Frontal cortex (tissue), 4 donors: ENCODE data around the gene VAMP2. TPM values are rescaled to one million over a fixed set of nuclear protein-coding genes. Genes with fewer than 3 reads are reported as not detected.

Experiments
- DNase-seq, 2 donors: peaks; one replicate each; pipeline ENCODE4 v3.0.0; 2012; ENCODE audit warnings: low spot score in 2 of 2
- FAIRE-seq: peaks from 2 replicates; lab custom pipeline; 2012; peaks lifted over from hg19 to GRCh38; lab: Jason Lieb, UNC
- total RNA-seq: library from RNA; depleted of rRNA; stranded (reverse); fragments of >200 nt; gene quantifications from one replicate; pipeline ENCODE4 v1.2.3, GENCODE V29; 2014
- donor health status: control.
- donor health status: control.
- donor health status: control.

The VAMP2 gene, protein sequence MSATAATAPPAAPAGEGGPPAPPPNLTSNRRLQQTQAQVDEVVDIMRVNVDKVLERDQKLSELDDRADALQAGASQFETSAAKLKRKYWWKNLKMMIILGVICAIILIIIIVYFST
- 23.6 TPM for total RNA-seq

DNA sequence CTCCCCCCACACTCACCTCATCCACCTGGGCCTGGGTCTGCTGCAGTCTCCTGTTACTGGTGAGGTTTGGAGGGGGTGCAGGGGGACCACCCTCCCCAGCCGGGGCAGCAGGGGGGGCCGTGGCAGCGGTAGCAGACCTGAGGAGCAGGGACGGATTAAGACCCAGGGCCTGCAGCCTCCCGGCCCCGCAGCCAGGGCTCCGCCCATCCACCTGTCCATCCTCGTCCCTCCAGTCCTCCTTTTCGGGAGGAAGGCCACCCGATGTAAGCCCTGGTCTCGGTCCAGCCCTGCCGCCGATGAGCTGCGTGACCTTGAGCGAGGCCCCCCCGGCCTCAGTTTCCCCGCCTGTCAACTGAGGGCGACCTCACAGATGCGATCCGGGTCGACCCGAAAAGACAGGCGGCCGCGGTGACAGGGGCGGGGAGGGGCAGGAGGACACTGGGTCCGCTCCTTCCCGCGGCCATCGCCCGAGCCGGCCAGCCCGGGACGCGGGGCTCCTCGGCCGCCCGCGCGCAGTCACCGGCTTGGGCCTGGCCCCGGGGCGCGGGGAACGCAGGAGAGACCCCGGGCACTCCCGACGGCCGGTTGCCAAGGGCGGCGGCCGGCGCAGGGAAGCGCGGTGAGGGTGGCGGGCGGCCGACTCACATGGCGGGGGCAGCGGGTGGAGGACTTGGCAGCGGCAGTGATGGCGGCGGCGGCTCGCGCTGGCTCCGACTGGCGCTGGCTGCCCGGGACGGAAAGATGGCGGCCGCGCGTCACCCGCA lies at the start of gene VAMP2:
Gene VAMP2 (minus strand): TSS at position 716 of the 764 bp plus-strand sequence. CDS start 69 bp downstream, at position 647.
- DNase-seq (peak; percentile 82 to 90), FAIRE-seq (no peak)

DNA sequence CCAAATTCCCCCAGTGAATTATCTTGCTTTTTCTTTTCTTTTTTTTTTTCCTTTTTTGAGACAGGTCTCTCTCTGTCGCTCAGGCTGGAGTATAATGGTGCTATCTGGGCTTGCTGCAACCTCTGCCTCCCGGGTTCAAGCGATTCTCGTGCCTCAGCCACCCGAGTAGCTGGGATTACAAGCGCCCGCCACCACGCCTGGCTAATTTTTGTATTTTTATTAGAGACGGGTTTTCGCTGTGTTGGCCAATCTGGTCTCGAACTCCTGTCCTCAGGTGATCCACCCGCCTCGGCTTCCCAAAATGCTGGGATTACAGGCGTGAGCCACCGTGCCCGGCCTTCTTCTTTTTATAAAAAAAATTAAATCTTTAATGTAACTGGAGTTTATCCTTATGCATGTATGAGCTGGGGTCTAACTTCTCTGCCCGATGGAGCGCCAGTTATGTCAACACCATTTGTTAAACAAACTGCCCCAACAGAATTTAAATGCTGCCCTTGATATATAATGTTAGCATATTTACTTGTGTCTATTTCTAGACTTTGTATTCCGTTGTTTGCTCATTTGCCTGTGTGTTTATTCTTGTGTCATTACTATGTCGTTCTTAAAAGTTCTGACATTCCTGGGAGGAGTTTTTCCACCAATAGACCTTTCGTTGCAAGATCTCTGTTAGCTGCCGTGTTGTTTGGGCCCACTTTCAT lies 48.2 kb upstream of the VAMP2 start:
- no peak for FAIRE-seq
- DNase-seq = no peak

DNA sequence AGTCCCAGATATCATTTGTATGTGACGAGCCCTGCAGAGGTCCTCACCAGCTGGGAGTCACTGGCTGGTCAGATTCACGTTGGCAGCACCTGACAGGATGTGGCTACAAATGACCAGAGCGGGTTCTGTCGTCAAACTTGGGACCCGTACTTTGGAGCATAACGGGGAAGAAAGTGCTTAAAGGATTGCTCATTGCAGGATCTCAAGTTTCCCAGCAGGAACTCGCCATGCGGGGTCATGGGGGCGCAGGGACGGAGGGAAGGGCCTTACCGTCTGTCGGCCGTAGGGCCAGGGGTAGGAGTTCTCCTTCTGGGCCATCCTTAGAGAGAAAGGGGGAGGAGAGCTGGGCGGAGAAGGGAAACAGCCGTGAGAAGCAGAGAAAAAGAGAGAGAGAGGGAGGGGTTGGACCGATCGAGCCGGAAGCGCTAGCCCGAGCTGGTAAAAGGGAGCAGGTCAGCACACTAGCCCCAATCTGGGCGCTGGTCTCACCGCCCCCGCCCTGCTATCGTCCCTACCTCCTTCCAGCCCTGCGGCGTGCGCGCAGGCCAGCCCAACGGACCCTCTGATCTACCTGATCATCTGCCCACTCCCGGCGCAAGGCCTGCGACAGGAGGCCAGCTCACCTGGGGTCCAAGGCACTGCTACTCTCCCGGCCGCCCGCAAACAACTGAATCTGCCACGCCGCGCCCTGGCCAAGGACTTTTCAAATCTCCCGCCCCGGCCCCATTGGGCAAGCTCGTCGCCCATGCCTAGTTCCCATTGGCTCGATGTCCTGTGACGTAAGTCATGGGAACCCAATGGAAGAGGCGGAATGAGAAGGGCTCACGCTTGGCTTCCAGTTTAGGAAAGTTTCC lies 47.4 kb upstream of the VAMP2 start, which contains the start of gene AURKB:
Gene AURKB (minus strand): TSS at position 669 of the 854 bp plus-strand sequence. CDS start 351 bp downstream, at position 318.
- peak; percentile 61 for FAIRE-seq
- peak; percentile 91 to 99 for DNase-seq

DNA sequence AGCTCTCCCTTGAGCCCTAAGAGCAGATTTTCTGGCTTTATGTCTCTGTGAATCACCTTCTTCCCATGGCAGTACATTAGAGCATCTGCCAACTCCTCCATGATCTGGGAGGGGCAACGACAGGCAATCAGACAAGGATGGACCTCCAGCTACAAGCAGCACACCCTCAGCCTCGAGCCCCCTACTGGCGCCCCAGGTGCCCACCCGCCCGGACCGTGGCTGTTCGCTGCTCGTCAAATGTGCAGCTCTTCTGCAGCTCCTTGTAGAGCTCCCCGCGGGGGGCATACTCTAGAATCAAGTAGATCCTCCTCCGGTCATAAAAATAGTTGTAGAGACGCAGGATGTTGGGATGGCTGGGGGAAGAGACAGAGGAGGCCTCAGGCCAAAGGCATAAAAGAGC lies 43.8 kb upstream of the VAMP2 start:
- no peak for DNase-seq
- FAIRE-seq = no peak

DNA sequence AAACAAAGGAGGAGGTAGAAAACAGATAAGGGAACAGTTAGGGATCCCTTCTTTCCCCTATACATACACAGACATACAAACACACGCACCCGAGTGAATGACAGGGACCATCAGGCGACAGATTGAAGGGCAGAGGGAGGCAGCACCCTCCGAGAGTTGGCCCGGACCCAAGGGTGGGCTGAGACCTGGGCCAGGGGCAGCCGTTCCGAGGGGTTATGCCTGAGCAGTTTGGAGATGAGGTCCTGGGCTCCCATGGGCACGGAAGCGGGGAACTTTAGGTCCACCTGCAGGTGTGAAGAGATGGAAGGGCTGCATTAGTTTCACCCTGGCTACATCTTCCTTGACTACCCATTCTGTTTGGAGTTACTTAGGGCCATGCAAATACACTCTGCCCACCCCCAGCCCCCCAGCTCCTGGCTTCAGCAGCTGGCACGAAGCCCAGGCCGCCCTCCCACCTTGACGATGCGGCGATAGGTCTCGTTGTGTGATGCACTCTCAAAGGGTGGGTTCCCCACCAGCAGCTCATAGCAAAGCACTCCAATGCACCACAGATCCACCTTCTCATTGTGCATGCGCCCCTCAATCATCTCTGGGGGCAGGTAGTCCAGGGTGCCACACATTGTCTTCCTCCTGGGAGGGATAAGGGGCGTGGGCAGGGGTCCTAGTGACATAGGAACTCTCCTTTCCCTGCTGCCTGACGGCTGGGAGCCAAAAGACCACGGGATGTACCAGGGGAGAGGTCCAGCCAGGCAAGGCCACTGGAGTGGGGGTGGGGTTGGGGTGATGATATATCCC lies 42.2 kb upstream of the VAMP2 start:
- no peak for FAIRE-seq

DNA sequence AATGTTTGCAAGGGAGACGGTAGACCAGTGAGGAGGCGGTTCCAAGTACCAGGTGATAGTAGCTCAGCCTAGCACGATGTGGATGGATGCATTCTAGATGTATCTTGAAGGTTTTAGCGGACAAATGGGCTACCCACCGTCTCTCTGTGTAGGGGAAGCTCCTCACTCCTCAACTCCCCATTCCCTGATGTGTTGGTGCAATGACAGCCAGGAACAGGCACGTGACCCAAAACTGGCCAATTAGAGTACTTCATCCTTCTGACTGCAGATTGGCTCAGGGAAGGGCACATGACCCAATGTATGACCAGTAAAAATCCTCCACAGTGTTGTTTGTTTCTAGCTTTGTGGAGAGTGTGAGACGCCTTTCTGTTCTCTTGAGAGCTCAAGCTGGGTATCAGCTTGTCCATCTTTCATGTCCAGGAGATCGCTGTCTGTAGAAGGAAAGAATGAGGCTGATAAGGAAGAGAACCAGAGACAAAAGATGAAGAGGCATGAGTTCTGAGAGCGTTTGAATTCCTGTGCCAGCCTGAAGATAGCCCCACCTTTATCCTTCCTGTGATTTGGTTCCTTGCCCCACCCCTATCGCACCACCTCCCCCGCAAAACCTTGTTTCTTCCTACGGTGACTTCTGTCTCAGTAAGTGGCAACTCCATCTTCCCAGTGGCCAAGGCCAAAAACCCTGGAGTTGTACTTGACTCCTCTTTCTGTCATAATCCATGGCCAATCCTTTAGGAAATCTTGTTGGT lies 29.5 kb upstream of the VAMP2 start:
- DNase-seq = peak; percentile 82 to 83
- peak; percentile 92 for FAIRE-seq

More for the DNA sequence above, 42.2 kb upstream of the VAMP2 start:
- no peak for DNase-seq

DNA sequence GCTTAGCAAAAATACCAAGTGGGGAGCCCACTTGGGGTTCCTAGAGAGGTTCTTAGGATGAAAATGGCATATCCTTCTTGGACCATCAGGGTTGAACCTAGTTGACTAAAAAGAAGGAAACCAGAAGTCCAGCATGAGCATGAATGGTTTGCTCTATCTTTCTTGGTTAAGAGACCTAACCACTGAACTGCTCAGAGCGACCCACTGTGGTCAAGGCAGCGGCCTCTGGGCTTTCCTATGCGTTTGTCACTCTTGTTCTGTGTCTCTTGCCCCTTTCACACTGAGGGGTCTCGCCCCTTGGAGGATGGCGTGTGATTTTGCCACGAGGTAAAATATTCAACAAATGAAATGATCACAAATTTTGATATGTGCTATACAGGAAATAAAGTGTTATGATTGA lies 27.8 kb upstream of the VAMP2 start:
- FAIRE-seq = no peak
- DNase-seq = no peak

DNA sequence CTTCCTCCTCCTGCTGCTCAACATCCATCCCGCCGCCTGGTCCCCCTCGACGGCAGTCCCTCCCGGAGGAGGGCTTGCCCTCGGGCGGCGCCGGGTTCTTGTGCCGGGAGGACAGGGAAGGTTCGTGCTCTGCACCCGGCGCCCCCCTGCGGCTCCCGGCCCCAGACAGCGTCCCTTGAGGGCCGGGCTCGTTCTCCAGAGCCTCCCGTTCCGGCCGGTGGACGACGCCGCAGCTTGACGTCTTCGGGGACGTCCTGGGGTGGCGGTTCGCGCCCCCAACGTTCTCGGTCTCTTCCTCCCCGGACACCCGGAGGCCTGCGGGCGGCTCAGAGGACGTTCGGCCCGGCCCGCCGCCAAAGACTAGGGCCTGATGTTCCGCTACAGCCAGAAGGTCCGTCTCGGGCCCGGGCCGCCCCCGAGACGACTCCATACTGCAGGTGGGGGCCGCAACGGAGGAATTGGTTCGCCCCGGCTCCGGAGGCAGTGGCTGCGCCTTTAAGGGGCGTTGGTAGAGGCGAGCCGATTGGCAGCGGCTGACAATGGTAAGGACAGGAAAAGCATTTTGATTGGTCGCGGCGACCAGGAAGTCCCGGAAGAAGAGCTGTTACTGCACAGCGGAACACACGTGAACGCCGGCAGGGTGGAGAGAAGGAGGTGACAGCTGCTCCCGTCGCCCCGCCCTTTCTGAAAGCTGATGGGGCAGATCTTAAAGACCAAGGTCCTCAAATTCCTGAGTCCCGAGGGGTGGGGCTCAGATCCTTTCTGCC lies 27.1 kb upstream of the VAMP2 start, which contains the start of gene BORCS6:
Gene BORCS6 (minus strand): TSS at position 470 of the 767 bp plus-strand sequence. CDS start 40 bp downstream, at position 430.
- FAIRE-seq (no peak), DNase-seq (peak; percentile 88 to 93)

DNA sequence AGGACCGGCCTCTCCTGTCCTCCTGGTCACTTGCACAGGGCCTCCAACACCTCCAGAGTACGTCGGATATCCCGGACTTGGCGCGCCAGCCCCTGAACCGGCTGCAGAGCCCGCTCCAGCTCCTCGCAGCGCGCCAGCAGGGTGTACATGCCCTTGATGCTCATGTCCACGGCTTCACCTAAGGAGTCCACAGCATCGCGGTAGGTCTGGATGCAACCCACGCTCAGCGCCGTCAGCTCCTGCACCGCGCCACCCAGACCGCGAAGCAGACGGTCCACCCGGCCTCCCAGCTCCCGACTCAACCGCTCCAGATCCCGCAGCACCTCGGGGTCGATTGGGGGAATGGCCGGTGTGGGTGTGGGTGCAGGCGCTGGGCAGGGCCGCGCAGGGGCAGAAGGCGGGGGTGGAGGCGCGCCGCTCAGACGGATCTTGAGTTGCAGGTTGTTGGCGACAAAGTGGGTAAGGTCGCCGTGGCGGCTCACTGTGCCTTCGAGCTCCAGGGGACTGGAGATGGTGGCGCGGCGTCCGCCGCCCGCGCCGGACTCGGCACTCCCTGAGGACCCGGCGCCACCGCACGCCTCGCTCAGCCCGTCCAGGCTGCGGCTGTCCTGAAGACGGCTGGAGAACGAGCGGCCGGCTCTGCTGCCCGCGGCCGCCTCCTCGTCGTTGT lies 26.4 kb upstream of the VAMP2 start:
- FAIRE-seq (no peak), DNase-seq (no peak)

DNA sequence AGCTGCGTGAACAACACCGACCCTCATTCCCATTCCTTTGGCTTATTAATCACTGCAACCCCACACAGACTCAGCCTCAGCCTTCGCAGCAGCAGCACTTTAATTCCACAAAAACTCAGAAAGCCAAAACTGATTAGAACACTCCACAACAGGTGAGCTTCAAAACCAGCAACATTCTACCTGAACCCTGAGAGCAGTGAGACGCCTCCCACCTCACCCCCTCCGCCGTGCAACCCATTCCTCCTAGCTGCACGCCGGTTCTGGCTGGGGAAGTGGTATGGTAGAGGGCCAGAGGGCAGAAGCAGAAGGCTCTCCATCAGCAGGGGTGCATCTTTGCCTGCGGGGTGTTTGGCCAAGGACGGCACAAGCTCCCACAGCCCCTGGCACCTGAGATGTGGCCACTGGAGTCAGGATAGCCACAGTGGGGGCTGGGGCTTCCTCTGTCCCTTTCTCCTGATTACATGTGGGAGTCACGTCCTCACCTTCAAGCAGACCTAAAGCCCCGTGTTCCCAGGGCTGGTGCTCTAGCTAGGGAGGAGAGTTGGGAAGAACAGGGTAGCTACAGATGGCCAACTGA lies 25.6 kb upstream of the VAMP2 start:
- FAIRE-seq (no peak), DNase-seq (no peak)

DNA sequence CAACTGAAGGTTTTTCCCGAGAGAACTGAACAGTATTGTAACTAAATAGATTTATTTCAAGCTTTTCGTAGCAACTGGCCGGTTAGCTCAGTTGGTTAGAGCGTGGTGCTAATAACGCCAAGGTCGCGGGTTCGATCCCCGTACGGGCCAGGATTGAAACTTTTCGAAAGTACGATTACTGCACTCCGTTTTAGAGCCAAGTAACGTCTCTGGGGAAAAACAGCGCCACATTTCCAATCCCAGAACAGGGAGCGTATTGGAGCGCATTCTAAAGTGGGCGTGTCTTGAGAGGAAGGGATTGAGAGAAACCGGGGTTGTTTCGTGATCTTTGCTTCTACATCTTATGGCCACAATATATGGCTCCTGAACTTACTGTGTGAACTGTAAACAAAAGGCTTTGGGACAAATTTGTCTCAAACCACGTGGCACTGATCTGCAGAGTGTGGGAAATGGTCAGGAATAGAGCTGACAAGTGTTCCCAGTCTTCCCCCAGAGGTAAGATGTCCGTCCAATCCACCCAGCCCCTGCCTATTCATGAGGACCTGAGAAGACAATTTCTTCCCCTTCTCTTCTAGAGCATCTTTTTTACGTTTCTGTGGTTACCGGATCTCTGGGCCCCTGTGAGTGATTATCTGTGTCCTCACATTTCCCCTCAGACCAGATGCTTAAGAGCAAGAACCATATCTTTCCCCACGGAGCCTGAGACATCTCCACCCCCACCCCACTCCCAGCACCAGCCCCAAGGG lies 24.9 kb upstream of the VAMP2 start:
- peak; percentile 28 for FAIRE-seq
- DNase-seq = peak; percentile 66 to 70

DNA sequence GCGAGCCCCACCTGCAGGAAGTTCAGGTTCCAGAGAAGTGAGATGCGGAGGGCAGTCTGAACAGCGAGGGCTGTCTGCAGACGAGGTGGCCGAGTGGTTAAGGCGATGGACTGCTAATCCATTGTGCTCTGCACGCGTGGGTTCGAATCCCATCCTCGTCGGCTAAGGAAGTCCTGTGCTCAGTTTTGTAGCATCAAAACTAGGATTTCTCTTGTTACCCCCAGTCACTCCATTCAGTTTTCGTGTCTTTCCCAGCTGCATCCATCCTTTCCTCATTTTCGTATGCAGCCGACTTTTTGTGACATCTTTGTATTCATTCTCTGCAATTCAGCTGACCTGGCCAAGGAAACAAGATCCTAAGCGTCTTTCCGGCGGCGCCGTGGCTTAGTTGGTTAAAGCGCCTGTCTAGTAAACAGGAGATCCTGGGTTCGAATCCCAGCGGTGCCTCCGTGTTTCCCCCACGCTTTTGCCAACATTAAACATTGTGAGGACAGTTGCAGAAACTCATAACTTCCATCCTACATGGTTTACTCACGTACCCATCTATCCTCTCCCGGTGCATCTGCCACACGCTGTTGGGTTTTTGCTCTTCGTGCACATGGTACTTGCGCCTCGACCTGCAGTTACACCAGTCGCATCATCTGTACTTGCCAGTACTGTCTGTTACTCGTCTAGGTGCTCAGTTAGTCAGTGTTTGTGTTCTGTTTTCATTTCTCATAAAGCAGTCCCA lies 24.2 kb upstream of the VAMP2 start:
- DNase-seq = peak; percentile 77 to 78
- no peak for FAIRE-seq

DNA sequence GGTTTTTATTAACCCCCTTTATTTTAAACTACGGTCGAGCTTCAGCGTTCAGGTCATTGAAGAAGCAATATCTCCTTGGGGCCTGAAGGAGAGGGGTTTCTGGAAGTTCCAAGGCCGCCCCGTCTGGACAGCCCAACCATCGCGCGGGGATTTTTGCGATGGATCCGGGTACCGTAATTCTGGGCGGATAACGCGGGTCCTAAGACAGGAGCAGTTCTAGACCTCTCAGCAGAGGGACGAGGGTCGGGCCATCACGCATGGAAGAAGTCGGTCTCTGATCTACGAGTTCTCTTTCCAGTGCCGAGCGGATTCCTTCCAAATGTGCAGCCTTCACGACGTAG lies 23.7 kb upstream of the VAMP2 start:
- FAIRE-seq = no peak
- DNase-seq = no peak

DNA sequence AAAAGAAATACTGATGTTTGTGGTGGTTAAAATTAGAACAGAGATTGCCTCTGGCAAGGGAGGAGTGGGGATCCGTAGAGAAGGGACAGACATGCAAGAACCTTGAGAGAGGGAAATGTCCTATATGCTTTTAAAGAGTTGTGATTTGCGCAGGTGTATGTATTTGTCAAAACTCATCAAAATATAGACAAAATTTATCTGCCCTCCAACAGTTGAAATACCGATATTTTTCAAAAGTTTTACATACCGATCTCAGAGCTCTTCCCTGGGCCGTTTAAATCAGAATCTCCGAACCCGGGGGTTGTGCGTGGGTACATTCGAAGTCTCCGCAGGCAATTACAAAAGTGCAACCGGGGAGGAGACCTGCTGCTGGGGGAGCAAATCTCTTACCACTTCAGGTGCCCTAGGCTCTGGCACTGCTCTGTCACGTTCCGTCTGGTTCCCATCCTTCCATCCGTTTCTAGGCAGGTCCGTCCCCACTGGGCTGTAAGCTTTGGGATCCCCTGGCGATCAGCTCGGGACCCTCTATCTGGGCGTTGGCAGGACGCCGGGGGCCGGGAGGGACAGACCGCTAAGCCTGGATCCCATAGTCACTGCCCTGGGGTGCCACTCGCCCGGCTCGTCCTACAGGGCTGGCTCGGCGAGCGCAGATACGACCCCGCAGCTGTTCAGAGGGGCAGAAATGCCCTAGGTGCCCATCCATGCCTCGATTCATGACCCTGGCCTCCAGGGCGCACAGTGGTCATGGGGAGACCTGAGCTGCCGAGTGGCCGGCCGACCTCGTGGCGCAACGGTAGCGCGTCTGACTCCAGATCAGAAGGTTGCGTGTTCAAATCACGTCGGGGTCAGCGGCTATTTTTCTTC lies 23.1 kb upstream of the VAMP2 start:
- FAIRE-seq (no peak), DNase-seq (peak; percentile 73 to 76)
